Activated naive CD4-positive, alpha-beta T cell treated with anti-CD3 and anti-CD28 coated beads, Interleukin-2, amount 50 U/mL, for 16 hours (primary cell): ENCODE measurements around the gene TYR.
"Not testable (repeated sequence)": the region's sequence is repeated elsewhere in the genome, so short reads cannot be mapped to it uniquely, and the experiment has no call there.

Experiments
- DNase-seq: peaks from one replicate; pipeline ENCODE4 v3.0.0-alpha.2; 2020

The TYR gene

DNA sequence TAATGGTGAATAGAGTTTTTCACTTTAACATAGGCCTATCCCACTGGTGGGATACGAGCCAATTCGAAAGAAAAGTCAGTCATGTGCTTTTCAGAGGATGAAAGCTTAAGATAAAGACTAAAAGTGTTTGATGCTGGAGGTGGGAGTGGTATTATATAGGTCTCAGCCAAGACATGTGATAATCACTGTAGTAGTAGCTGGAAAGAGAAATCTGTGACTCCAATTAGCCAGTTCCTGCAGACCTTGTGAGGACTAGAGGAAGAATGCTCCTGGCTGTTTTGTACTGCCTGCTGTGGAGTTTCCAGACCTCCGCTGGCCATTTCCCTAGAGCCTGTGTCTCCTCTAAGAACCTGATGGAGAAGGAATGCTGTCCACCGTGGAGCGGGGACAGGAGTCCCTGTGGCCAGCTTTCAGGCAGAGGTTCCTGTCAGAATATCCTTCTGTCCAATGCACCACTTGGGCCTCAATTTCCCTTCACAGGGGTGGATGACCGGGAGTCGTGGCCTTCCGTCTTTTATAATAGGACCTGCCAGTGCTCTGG, at the start of gene TYR:
TSS of gene TYR (plus strand) at position 185 of the 541 bp plus-strand sequence. CDS start at position 264, 79 bp downstream.
- no peak for DNase-seq

GRCh38 chr11:89136606-89137005, 41.1 kb upstream of the TYR start:
- DNase-seq, result no peak

- no peak for DNase-seq
Measured at GRCh38 chr11:89147229-89147628, 30.4 kb upstream of the TYR start.

GRCh38 chr11:89159974-89160373, 17.7 kb upstream of the TYR start:
- no peak for DNase-seq

- no peak for DNase-seq
Measured at GRCh38 chr11:89161949-89162348, 15.7 kb upstream of the TYR start.

DNA sequence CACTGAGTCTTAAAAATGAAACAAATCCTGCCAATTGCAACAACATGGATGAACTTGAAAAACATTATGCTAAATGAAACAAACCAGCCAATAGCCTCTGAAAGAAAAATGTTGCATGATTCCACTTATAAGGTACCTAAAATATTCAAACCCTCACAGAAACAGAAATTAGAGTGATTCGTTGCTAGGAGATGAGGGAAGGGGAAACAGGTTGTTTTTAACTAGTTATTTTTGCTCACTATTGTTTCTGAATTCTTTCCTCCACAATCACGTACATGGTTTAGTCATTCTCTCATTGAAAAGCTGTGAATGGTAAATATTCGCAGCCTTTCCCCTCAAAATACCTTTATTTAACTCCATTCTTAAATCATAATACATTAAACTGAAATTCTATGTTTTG, 14.0 kb upstream of the TYR start:
- no peak for DNase-seq

- no peak for DNase-seq
Measured at GRCh38 chr11:89168396-89168795, 9.3 kb upstream of the TYR start.

DNA sequence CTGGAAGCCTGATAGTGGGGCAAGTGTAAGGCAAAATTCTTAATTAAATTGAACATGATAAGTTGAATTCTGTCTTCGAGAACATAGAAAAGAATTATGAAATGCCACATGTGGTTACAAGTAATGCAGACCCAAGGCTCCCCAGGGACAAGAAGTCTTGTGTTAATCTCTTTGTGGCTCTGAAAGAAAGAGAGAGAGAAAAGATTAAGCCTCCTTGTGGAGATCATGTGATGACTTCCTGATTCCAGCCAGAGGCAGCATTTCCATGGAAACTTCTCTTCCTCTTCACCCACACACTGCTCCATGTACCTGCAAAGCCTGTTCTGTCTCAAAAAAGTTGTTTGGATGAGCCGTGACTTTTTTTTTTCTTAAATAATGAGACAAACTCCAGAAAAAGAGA, 1.9 kb upstream of the TYR start:
- DNase-seq, result no peak

DNA sequence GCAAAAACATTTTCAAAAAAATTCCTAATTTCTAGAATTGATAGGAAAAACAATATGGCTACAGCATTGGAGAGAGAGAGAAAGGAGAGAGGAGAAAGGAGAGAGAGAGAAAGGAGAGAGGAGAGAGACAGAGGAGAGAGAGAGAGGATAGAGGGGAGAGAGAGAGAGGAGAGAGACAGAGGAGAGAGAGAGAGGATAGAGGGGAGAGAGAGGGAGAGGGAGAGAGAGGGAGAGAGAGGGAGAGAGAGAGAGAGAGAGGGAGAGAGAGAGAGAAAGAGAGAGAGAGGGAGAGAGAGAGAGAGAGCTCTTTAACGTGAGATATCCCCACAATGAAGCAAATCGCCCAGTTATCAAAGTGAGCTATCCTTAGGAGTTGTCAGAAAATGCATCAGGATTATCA, 737 bp upstream of the TYR start:
- DNase-seq, result no peak

- no peak for DNase-seq
Measured at GRCh38 chr11:89181111-89181510, 3.4 kb downstream of the TYR start.

DNA sequence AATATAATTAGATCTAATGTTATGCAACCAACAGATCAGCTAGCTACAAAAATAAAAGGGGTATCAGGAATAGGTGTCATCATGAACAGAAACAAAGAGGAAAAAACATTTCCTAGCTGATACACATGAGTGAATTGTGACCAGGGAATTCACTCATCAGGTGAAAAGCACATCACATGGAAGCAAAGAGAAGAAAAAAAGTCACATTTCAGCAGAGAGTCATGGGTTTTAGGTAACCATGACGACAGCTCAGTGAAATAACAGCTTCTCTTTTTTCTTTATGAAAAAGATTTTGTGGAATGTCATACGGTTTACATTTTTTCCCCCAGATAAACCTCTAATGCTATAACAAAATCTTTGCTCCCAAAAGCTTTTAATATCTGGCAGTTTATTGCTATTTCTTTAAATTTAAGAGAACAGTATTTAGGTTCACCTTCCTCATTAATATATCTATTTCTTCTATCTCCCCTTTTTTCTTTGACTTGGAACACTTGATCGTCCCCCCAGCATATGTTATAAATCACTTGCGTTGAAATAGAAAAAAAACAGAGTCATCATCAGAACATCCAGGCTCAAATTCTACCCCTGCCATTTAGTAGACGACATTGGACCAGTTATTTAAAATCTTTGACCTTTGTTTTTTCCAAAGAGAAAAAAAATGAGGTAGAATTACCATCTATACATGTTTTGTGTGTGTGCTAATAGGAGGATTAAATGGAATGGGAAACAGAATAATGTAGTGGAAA, 5.3 kb downstream of the TYR start:
- DNase-seq, result no peak

DNA sequence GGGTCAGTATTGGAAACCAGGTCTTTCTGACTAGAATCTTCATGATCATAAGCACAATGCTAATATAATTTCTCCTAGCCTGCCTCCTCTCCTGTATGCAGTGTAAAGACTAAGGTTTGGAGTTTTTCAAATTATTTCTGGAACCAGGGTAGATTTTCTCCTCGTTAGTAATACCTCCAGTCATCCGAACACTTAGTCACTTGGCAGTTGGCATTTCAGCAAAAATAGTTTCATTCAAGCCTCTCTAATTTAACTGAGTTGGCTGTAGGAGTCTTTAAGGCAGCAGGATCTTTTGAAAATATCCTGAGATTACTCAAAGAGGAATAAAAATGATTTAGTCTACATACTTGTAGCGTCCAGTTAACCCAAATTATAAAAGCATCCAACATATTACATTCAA, 6.3 kb downstream of the TYR start:
- no peak for DNase-seq

DNA sequence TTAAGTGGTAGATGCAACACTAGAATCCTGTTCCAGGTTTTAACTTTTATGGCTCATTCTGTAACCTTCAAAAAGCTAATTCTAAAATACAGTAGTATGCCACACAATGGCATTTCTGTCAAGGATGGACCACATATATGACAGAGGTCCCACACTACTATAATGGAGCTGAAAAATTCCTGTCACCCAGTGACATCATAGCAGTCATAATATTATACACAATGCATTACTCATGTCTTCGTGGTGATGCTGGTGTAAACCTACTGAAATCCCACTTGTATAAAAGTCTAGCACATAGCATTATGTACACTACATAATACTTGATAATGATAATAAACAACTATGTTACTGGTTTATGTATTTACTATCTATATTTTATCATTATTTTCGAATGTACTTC, 12.1 kb downstream of the TYR start:
- DNase-seq, result no peak

- no peak for DNase-seq
Measured at GRCh38 chr11:89201138-89201537, 23.5 kb downstream of the TYR start.

GRCh38 chr11:89203814-89204213, 26.1 kb downstream of the TYR start:
- DNase-seq, result no peak

DNA sequence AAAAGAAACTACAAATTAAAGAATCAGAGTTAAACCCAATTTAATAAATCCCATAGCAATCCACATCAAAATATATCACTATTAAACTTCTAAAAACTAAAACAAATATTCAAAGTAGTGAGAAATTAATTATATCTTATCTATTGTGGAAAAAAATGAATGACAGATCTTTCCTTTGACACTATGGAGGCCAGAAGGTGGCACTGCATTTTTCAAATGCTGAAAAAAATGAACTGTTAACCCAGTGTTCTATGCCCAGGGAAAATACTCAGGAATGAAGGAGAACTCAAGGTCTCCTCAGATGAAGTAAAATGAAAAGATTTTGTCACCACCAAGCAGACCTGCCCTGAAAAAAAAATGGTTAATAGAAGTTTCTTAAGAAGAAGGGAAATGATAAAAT, 27.7 kb downstream of the TYR start:
- no peak for DNase-seq

DNA sequence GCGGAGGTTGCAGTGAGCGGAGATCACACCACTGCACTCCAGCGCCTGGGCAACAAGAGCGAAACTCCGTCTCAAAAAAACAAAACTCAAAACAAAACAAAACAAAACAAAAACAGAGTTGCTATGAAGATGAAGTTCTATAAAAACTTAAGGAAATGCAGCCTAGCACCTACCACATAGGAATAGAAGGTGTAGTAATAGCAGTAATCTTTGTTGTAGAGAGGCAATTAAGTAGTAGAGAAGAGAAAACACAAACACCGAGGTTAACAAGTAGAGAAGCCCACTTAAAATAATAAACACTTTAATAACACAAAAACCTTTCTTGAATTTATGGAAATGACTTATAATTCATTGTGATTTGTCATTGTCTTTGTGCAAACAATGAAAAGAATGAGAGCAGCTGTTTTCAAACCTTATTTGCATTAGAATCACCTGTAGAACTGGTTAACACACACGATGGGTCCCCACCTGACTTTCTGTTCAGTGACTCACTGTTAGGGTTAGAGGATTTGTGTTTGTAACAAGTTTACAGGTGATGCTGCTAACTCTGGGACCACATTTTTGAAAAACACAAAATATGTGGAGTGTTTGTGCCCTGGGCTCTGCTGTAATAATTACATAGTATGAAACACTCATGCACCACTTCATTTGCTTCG, 43.1 kb downstream of the TYR start:
- DNase-seq, result no peak

DNA sequence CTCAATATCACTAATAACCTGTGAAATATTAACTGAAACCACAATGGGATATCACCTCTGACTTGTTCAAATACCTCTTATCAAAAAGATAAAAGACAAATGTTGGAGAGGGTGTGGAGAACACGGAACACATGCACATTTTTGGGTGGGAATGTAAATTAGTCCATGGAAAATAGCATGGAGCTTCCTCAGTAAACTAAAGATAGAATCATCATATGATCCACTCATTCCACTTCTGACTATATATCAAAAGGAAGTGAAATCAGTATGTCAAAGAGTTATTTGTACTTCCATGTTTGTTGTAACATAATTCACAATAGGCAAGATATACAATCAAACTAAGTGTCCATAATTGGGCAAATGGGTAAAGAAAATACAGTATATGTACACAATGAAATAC, 57.4 kb downstream of the TYR start:
- DNase-seq, result no peak

DNA sequence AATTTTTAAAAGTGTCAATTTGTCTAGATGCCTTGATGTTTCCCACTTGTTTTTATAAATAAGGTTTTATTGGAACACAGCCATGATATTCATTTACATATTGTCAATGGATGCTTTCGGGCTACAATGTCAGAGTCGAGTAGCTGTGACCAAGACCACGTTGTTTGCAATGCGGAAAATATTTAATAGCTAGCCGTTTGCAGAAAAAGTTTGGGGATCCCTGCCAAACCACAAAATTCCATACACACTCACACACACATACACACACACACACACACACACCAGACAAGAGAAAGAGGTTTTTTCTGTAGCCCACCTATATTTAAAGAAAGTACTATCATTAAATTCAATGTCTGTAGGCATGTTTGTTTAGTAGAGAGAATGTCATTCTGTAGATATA, 58.3 kb downstream of the TYR start:
- no peak for DNase-seq

DNA sequence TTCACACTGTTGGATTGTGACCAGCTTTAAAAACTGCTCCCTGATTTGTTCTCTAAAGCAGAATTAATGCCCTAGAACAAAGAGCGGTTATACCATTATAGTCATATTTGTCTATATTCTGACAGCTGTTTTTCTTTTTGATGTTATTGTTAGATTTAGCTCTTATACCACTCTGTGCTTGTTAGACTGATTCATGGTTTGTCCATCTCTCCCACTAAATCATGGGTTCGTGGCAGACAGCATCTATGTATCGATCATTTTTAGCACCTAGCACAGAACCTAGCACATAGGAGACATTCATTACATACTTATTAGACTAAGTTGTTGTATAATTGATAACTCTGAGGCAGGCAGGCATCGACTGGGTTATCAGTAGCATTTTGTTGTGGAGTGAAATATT, 69.3 kb downstream of the TYR start:
- DNase-seq, result not testable (repeated sequence)

GRCh38 chr11:89249196-89249595, 71.5 kb downstream of the TYR start:
- no peak for DNase-seq

- DNase-seq, result not testable (repeated sequence)
Measured at GRCh38 chr11:89261483-89261882, 83.8 kb downstream of the TYR start.

DNA sequence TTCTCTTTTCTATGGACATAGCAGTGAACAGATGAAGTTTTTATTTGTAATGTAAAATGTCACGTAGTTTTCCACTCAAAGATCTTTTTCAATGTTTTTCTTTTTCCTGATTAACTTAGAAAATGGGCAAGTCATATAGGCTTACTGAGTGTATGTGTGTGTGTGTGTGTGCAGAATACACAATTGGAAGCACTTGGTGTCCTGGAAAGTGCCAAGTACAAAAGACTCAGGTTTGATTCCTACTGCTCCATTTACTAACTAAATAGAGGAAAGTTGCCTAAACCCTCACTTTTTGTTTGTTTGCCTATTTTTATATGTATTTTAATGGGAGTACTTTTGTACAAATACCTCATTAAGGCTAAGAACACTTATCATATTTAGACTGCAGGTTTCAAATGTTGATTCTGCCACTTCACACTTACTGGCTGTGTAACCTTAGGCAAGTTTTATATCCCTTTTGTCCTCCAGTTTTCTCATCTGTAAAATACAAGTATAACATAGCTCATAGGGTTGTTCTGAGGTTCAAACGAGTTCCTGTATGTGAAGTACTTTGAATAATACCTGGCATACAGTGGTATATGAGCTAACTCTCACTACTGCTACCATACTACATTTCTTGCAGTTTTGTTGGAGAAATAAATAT, 90.1 kb downstream of the TYR start:
- DNase-seq, result no peak

GRCh38 chr11:89272540-89273088, 94.9 kb downstream of the TYR start:
- not testable (repeated sequence) for DNase-seq
